ENCODE results near the gene CNGA3. TPM values are rescaled to one million over a fixed set of nuclear protein-coding genes. Genes with fewer than 3 reads are reported as not detected.
"Not testable (repeated sequence)": the region's sequence is repeated elsewhere in the genome, so short reads cannot be mapped to it uniquely, and the experiment has no call there.

Gene CNGA3
- total RNA-seq, 2 donors from 2014 or later, result not detected

DNA sequence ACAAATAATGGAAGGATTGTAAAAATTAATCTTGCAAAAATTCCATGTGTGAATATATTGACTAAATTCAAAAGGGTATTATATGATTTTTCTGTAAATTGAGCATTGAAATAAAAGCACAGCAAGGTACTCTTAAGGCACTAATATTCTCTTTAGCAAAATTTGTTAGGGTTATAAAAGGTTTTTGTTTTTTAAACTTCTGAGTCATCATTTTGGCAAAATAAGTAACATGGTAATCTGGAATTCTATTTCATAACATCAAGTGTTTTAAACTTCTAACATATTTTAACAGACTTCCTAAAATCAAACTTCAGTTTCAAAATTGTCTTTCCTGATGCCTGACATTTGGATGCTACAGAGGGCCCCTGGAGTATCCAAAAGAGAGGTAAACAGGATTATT is 85.9 kb downstream of the CNGA3 start:
- H3K27ac Mint-ChIP-seq, result no peak overlapping the region
- no peak for DNase-seq
- peaks cover 6 to 13% of the 10 kb centered on the region in 2 donors for H3K36me3 Mint-ChIP-seq (ENCODE audit: insufficient read depth in 2 of 2)
- ATAC-seq (replicated peaks in 1 of 2), result no peak
- peaks cover 5 to 7% of the 10 kb centered on the region in 2 donors for H3K9me3 Mint-ChIP-seq
- peaks cover 3% of the 10 kb centered on the region for H3K4me1 Mint-ChIP-seq (ENCODE audit: low read depth)
- no peak overlapping the region for H3K4me3 Mint-ChIP-seq
- H3K27me3 Mint-ChIP-seq (ENCODE audit: low read depth), result no peaks in the 10 kb centered on the region

DNA sequence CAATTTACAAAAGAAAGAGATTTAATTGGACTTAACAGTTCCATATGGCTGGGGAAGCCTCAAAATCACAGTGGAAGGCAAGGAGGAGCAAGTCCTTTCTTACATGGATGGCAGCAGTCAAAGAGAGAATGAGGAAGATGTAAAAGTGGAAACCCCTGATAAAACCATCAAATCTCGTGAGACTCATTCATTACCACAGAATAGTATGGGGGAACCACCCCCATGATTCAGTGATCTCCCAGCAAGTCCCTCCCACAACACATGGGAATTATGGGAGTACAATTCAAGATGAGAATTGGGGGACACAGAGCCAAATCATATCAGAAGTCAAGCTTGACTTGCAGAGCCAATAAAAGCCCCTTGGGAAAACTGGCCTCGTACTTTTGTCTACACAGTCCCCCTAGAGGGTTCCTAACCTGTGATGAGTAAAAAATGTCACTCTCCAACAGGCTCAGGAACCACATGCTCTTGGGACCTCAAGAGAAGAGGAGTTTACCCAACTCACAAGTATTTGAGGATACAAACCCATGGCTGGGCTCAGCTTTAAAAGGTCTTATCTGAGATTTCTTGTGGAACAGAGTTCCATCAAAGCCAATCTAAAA is 87.2 kb downstream of the CNGA3 start:
- Mint-ChIP-seq H3K4me1 (ENCODE audit: low read depth) (peaks cover 12% of the 10 kb centered on the region), H3K4me3 (no peak overlapping the region), H3K27me3 (ENCODE audit: low read depth) (no peaks in the 10 kb centered on the region), H3K27ac (no peak overlapping the region), H3K9me3 (peaks cover 5 to 7% of the 10 kb centered on the region in 2 donors), H3K36me3 (ENCODE audit: insufficient read depth in 2 of 2) (peaks cover 6 to 13% of the 10 kb centered on the region in 2 donors)
- no peak for ATAC-seq (replicated peaks in 1 of 2)
- no peak for DNase-seq

DNA sequence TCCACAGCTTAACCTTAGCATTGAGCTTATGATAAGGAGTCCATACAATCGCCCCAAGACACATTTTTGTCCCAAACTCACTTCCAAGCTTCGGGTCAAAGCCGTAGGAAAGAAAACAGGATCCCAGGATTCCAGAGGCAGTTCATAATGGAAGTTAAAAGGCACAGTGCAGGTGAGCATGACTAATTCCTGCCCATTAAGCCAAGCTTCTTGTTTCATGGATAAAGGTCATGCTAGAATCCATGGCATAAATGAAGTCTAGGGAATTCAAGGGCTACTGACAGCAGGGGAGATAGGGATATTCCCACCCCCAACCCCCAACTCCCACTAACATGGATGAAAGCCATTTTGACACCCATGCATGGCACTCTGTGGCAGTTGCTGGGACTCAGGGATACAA is 88.2 kb downstream of the CNGA3 start:
- Mint-ChIP-seq H3K27ac (no peak overlapping the region), H3K36me3 (ENCODE audit: insufficient read depth in 2 of 2) (peaks cover 8 to 14% of the 10 kb centered on the region in 2 donors), H3K27me3 (ENCODE audit: low read depth) (no peaks in the 10 kb centered on the region), H3K4me1 (ENCODE audit: low read depth) (peaks cover 20% of the 10 kb centered on the region), H3K9me3 (peaks cover 7 to 11% of the 10 kb centered on the region in 2 donors), H3K4me3 (no peak overlapping the region)
- ATAC-seq (replicated peaks in 1 of 2), result no peak
- DNase-seq, result no peak

DNA sequence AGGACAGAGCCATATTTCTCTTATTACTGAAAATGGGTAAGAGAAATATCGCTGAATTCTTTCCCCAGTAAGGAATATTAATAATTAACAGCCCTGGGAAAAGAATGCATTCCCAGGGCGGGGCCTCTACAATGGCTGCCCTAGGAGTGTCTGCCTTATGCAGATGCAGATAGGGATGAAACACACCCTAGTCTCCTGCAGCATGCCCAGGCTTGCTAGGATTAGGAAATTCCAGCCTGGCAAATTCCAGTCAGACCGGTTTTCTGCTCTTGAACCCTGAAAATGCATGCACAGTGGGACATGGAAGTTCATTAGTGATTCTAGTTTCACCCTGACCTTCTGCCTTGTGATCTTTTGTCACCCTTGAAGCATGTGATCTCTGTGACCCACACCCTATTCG is 89.4 kb downstream of the CNGA3 start:
- not testable (repeated sequence) for DNase-seq; H3K27ac Mint-ChIP-seq; H3K4me3 Mint-ChIP-seq; H3K27me3 Mint-ChIP-seq (ENCODE audit: low read depth); ATAC-seq (replicated peaks in 1 of 2)
- Mint-ChIP-seq H3K4me1 (ENCODE audit: low read depth) (peaks cover 20% of the 10 kb centered on the region), H3K9me3 (peaks cover 12 to 16% of the 10 kb centered on the region in 2 donors), H3K36me3 (ENCODE audit: insufficient read depth in 2 of 2) (peaks cover 14 to 22% of the 10 kb centered on the region in 2 donors)

DNA sequence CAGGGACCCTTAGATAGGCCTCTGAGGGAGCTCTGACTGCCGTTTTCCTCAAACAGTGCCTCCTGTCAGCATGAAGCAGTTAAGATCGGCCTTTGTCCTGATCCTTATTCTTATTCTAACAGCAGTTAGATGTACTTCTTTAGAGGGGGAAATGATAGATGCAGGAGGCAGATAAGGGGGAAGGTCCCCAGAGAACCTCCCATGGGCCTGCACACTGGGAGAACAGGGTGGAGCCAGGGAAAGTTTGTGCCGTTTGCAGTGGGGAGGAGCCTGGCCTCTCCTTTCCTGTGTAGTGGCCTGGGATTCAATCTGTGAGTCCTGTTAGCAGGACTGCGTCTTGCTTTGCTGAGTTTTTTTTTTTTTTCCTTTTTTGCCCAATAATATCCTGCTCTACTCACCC is 90.5 kb downstream of the CNGA3 start:
- DNase-seq (no peak), ATAC-seq (replicated peaks in 1 of 2) (no peak)
- H3K4me3 Mint-ChIP-seq, result no peak overlapping the region
- peaks cover 14 to 25% of the 10 kb centered on the region in 2 donors for H3K36me3 Mint-ChIP-seq (ENCODE audit: insufficient read depth in 2 of 2)
- H3K27me3 Mint-ChIP-seq (ENCODE audit: low read depth), result no peaks in the 10 kb centered on the region
- H3K27ac Mint-ChIP-seq, result no peak overlapping the region
- peaks cover 12 to 16% of the 10 kb centered on the region in 2 donors for H3K9me3 Mint-ChIP-seq
- H3K4me1 Mint-ChIP-seq (ENCODE audit: low read depth), result peaks cover 20% of the 10 kb centered on the region

DNA sequence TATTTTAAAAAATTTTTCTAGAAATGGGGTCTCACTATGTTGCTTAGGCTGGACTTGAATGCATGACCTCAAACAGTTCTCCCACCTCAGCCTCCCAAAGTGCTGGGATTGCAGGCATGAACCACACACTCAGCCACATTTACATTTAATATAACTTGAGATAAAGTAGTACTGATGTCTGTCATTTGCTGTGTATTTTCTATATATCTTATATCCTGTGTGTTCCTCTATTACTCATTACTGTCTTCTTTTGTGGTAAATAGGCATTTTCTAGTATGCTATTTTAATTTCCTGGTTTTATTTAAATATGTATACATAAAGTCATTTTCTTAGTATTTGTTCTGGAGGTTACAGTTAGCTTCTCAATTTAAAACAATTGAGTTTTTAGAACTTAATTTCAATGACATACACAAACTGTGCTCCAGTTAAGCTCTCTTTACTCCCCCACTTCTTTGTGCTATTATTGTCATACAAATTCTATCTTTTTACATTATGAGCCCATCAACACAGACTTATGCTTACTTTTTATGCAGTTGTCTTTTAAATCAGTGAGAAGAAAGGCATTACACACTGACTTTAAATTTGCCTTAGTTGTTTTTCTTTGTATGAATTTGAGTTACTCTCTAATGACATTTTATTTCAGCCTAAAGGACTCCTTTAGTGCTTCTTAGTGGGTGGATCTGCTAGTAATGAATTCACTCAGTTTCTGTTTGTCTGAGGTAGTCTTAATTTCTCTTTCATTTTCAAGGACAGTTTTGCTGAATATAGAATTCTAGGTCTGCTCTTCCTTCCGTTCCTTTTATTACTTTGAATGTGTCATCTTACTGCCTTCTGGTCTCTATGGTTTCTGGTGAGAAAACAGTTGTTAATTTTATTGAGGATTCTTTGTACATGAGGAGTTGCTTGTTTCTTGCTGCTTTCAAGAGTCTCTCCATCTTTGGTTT is 92.2 kb downstream of the CNGA3 start:
- peaks cover 20% of the 10 kb centered on the region for H3K4me1 Mint-ChIP-seq (ENCODE audit: low read depth)
- peaks cover 8 to 16% of the 10 kb centered on the region in 2 donors for H3K36me3 Mint-ChIP-seq (ENCODE audit: insufficient read depth in 2 of 2)
- H3K4me3 Mint-ChIP-seq, result peak overlapping the region; percentile 63 to 92
- DNase-seq (no peak), ATAC-seq (replicated peaks in 1 of 2) (peak; percentile 96 to 97)
- no peaks in the 10 kb centered on the region for H3K27me3 Mint-ChIP-seq (ENCODE audit: low read depth)
- peak overlapping the region; percentile 96 for H3K27ac Mint-ChIP-seq
- peaks cover 8 to 10% of the 10 kb centered on the region in 2 donors for H3K9me3 Mint-ChIP-seq

DNA sequence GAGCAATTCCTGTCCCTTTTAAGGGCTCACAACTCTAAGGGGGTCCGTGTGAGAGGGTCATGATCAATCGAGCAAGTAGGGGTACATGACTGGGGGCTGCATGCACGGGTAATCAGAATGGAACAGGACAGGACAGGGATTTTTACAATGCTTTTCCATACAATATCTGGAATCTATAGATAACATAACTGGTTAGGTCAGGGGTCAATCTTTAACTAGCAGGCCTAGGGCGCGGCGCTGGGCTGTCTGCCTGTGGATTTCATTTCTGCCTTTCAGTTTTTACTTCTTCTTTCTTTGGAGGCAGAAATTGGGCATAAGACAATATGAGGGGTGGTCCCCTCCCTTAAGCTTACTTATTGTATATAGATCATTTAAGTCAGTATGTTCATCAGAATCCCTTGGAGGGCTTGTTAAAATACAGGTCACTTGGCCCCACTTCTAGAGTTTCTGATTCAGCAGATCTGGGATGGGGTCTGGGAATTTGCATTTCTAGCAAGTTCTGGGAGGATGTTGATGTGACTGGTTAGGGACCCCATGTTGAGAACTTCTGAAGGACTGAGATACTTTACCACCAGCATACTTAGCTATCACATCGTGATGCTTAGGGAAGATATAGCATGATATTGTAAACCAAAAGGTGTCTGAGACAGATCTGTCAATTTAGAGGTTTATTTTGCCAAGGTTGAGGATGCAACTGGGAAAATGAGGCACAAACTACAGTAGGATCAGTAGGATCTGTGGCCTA is 95.6 kb downstream of the CNGA3 start:
- peaks cover 41% of the 10 kb centered on the region for H3K4me1 Mint-ChIP-seq (ENCODE audit: low read depth)
- H3K27ac Mint-ChIP-seq, result peak overlapping the region; percentile 1
- peaks cover 8 to 16% of the 10 kb centered on the region in 2 donors for H3K36me3 Mint-ChIP-seq (ENCODE audit: insufficient read depth in 2 of 2)
- H3K27me3 Mint-ChIP-seq (ENCODE audit: low read depth), result no peaks in the 10 kb centered on the region
- peaks cover 8 to 10% of the 10 kb centered on the region in 2 donors for H3K9me3 Mint-ChIP-seq
- DNase-seq (no peak), ATAC-seq (replicated peaks in 1 of 2) (no peak)
- H3K4me3 Mint-ChIP-seq, result no peak overlapping the region

DNA sequence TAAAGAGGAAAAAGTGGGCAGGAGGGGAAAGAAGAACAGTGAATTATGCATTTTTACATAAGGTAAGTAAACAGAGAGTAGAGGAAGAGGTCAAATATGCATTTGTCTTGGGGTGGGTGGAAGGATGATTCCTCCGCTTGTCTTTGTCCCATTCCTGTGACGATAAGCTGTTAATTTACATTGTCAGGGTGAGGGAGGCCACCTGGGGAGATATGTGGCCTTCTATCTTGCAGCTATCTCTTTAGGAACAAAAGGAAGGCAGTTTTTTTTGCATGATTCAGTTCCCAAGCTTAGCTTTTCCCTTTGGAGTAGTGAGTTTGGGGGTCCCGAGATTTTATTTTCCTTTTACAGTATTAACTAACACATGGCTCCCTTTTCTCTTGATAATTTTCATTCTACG is 96.2 kb downstream of the CNGA3 start:
- Mint-ChIP-seq H3K27ac (peak overlapping the region; percentile 1), H3K27me3 (ENCODE audit: low read depth) (no peaks in the 10 kb centered on the region), H3K36me3 (ENCODE audit: insufficient read depth in 2 of 2) (peaks cover 8 to 16% of the 10 kb centered on the region in 2 donors), H3K4me1 (ENCODE audit: low read depth) (peaks cover 44% of the 10 kb centered on the region), H3K4me3 (no peak overlapping the region), H3K9me3 (peaks cover 8 to 10% of the 10 kb centered on the region in 2 donors)
- no peak for DNase-seq
- ATAC-seq (replicated peaks in 1 of 2), result no peak

DNA sequence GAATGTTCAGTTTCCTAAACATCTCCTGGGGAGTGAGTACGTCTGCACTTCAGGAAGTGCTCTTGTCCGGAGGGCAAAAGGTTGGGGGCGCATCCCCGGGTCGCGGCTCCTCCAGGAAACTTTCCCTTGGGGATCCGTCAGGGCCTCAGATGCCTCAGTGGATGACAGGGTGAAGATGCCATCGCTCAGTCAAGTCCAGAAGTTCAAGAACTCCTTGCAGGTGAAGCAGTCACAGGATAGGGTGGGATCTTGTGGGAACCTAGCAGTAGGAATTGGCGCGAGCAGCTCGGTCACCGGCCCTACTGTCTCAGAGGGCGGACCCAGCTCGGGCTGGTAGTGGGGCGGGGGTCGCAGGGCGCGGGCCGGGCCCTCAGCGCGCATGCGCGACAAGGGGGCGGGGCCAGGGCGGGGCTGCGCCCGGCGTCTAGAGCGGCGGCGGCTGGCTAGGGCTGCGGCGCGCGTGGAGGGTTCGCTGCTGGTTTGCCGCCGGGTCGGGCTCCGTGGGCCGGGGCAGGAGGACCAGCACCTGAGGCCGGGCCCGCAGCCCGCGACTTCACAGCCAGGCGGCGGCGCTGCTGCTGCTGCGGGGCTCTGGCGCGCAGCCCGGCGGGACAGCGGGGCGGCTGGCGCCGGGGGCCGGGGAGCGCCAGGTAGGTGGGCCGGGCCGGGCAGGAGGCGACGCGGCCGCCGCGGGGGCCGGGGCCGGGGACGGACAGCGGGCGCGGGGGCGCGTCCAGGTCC is 98.3 kb downstream of the CNGA3 start, which contains the start of gene INPP4A:
TSS of gene INPP4A (plus strand) at position 423 of the 741 bp plus-strand sequence. CDS start 75,191 bp downstream, outside the sequence.
- H3K27me3 Mint-ChIP-seq (ENCODE audit: low read depth), result no peaks in the 10 kb centered on the region
- peak within 1 kb of the TSS; percentile 93 for H3K4me3 Mint-ChIP-seq
- peak; percentile 80 to 89 for ATAC-seq (replicated peaks in 1 of 2)
- H3K4me1 Mint-ChIP-seq (ENCODE audit: low read depth), result peaks cover 49% of the 10 kb centered on the region
- H3K9me3 Mint-ChIP-seq, result peaks cover 4 to 5% of the 10 kb centered on the region in 2 donors
- peak; percentile 85 for DNase-seq
- peaks cover 6 to 14% of the 10 kb centered on the region in 2 donors for H3K36me3 Mint-ChIP-seq (ENCODE audit: insufficient read depth in 2 of 2)
- peak within 1 kb of the TSS; percentile 90 for H3K27ac Mint-ChIP-seq

DNA sequence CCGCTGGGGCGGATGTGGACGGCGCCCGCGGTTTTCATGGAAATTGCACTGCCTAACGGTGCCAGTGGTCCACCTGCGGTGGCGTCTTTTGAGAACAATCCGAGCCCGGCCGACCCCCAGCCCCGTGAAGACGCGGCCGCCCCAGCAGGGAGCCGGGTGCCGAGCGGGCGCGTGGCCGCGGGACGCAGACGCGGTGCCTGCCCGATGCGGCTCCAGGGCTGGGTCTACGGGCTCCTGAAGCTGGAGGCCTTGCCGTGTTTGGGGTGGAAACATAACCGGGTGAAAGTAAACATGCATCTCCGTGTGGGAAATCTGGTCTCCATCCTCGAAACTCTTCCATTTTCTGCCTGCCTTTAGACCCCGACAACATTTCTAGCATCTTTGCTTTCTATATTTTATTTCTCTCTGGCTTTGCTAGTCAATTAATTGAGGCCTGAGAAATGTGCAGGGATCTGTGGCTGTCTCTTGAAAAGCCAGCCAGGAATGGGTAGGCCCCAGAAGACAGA is 99.0 kb downstream of the CNGA3 start:
- H3K4me3 Mint-ChIP-seq, result peak overlapping the region; percentile 91 to 93
- DNase-seq (peak in 1 of 2 donors; percentile 55), ATAC-seq (replicated peaks in 1 of 2) (peak in 1 of 2 donors; percentile 39)
- H3K27me3 Mint-ChIP-seq (ENCODE audit: low read depth), result no peaks in the 10 kb centered on the region
- H3K4me1 Mint-ChIP-seq (ENCODE audit: low read depth), result peaks cover 55% of the 10 kb centered on the region
- peaks cover 2 to 10% of the 10 kb centered on the region in 2 donors for H3K36me3 Mint-ChIP-seq (ENCODE audit: insufficient read depth in 2 of 2)
- peaks cover 0 to 2% of the 10 kb centered on the region in 2 donors for H3K9me3 Mint-ChIP-seq
- H3K27ac Mint-ChIP-seq, result peak overlapping the region; percentile 90

DNA sequence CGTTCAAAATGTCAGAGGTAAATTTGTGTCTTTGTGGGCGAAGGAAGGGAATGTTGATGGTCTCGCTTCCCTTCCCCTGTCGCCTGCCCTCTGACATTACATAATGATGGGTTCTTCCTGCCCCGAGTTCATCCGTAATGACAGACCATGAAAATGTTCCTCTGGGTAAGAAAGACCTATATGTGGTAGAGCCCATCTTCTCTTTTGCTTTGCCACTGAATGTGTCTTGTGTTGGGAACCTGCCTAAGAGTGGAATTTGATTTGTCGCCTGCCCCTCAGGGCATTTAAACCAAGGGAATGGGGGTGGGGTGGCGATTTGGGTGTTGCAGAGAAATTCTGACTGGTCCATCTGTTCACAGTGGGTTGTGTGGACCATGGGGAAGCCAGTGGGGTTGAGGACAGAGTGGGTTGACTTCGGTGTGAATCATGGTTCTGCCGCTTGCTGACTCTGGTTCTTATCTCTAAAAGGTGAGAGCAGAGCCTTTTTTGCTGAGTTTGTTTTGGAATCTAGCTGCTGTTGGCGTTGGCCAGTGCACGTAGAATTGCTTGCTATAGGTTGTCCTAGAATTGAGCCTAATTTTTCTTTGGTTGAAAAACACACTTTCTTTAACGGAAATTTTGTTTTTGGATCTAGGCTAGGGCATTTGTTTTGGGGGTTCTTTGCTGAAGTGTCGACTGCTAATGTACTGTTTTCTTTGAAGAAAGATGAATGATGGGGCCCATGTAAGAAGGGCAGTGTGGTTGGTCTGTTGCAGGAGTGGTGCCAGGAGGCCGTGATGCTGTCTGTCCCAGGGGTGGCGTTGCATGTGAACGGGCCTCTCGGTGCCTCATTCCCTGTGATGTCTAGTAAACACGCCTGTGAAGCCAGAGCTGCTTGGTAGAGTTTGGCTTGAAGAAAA is 99.7 kb downstream of the CNGA3 start:
- peaks cover 62% of the 10 kb centered on the region for H3K4me1 Mint-ChIP-seq (ENCODE audit: low read depth)
- no peaks in the 10 kb centered on the region for H3K9me3 Mint-ChIP-seq
- H3K27me3 Mint-ChIP-seq (ENCODE audit: low read depth), result no peaks in the 10 kb centered on the region
- H3K4me3 Mint-ChIP-seq, result peak overlapping the region; percentile 91 to 93
- ATAC-seq (replicated peaks in 1 of 2) (peak; percentile 46 to 48), DNase-seq (peak in 1 of 2 donors; percentile 54)
- H3K36me3 Mint-ChIP-seq (ENCODE audit: insufficient read depth in 2 of 2), result peaks cover 0 to 4% of the 10 kb centered on the region in 2 donors
- H3K27ac Mint-ChIP-seq, result peak overlapping the region; percentile 90
